ENCODE data around the gene ITSN1. TPM values are rescaled to one million over a fixed set of nuclear protein-coding genes. Genes with fewer than 3 reads are reported as not detected.
A peak's percentile ranks its signal among the peaks of the same experiment; 100 is the strongest.

The ITSN1 gene
- total RNA-seq, 4 donors from 2014 or later = 14.5 to 33.1 (median 26.9) TPM

- no peak for ATAC-seq
- DNase-seq = no peak
- Histone ChIP-seq H3K27me3 (no peaks in the 10 kb centered on the region), H3K36me3 (no peaks in the 10 kb centered on the region), H3K4me3 (no peak overlapping the region), H3K9me3 (no peaks in the 10 kb centered on the region), H3K27ac (no peak overlapping the region), H3K4me1 (peaks cover 6 to 14% of the 10 kb centered on the region in 2 donors)
- in situ Hi-C loops (cut with MboI; ENCODE audit: low sequenced_read_pairs in 4 of 4) = no loop called here
- TF ChIP-seq CTCF (IDR thresholded peaks at IDR 0.05 in 4 of 5, conservative IDR thresholded peaks at IDR 0.05 in 1 of 5) (no peak), POLR2A (IDR thresholded peaks at IDR 0.05) (no peak)
- intact Hi-C loops (cut with DNase I; ENCODE audit: low total_unique reads) = loop anchor here (10.0 kb wide), 1 partner anchor 111 kb away; the partner anchor contains the start of genes CRYZL1 and ITSN1
Observed at GRCh38 chr21:33755354-33755753, 113.1 kb downstream of the ITSN1 start.

- H3K9me3 ChIP-seq = no peaks in the 10 kb centered on the region
- TF ChIP-seq POLR2A (IDR thresholded peaks at IDR 0.05) = no peak
- TF ChIP-seq CTCF (IDR thresholded peaks at IDR 0.05 in 4 of 5, conservative IDR thresholded peaks at IDR 0.05 in 1 of 5) = no peak
- DNase-seq (no peak), ATAC-seq (no peak)
- peak overlapping the region; percentile 22 to 56 (median 42) for H3K27ac ChIP-seq
- H3K4me3 ChIP-seq = peak overlapping the region in 2 of 4 donors; percentile 12 to 14
- intact Hi-C loops (cut with DNase I; ENCODE audit: low total_unique reads) = no loop called here
- H3K27me3 ChIP-seq = no peaks in the 10 kb centered on the region
- no peaks in the 10 kb centered on the region for H3K36me3 ChIP-seq
- in situ Hi-C loops (cut with MboI; ENCODE audit: low sequenced_read_pairs in 4 of 4) = no loop called here
- peaks cover 0 to 13% of the 10 kb centered on the region in 2 donors for H3K4me1 ChIP-seq
Observed at GRCh38 chr21:33760641-33761440, 118.5 kb downstream of the ITSN1 start.

GRCh38 chr21:33761441-33762036, 119.2 kb downstream of the ITSN1 start:
- H3K4me1 ChIP-seq = peaks cover 0 to 13% of the 10 kb centered on the region in 2 donors
- intact Hi-C loops (cut with DNase I; ENCODE audit: low total_unique reads) = no loop called here
- H3K27me3 ChIP-seq = no peaks in the 10 kb centered on the region
- H3K9me3 ChIP-seq = no peaks in the 10 kb centered on the region
- ATAC-seq (peak in 1 of 2 donors; percentile 60), DNase-seq (no peak)
- H3K36me3 ChIP-seq = peaks cover 0 to 3% of the 10 kb centered on the region in 2 donors
- H3K4me3 ChIP-seq = peak overlapping the region in 2 of 4 donors; percentile 12 to 14
- TF ChIP-seq CTCF (IDR thresholded peaks at IDR 0.05 in 4 of 5, conservative IDR thresholded peaks at IDR 0.05 in 1 of 5) (no peak), POLR2A (IDR thresholded peaks at IDR 0.05) (no peak)
- in situ Hi-C loops (cut with MboI; ENCODE audit: low sequenced_read_pairs in 4 of 4) = no loop called here
- peak overlapping the region; percentile 22 to 56 (median 42) for H3K27ac ChIP-seq

- in situ Hi-C loops (cut with MboI; ENCODE audit: low sequenced_read_pairs in 4 of 4) = no loop called here
Observed at GRCh38 chr21:33762803-33763581, 120.7 kb downstream of the ITSN1 start.

More at GRCh38 chr21:33762803-33763581, 120.7 kb downstream of the ITSN1 start:
- no peak overlapping the region for H3K4me3 ChIP-seq
- peaks cover 0 to 13% of the 10 kb centered on the region in 2 donors for H3K4me1 ChIP-seq
- H3K9me3 ChIP-seq = no peaks in the 10 kb centered on the region
- H3K27ac ChIP-seq = no peak overlapping the region
- DNase-seq (no peak), ATAC-seq (no peak)
- intact Hi-C loops (cut with DNase I; ENCODE audit: low total_unique reads) = no loop called here
- peaks cover 0 to 5% of the 10 kb centered on the region in 2 donors for H3K36me3 ChIP-seq
- TF ChIP-seq POLR2A (IDR thresholded peaks at IDR 0.05) = no peak
- no peak for TF ChIP-seq CTCF (IDR thresholded peaks at IDR 0.05 in 4 of 5, conservative IDR thresholded peaks at IDR 0.05 in 1 of 5)
- no peaks in the 10 kb centered on the region for H3K27me3 ChIP-seq

All from gastrocnemius medialis (tissue), 4 donors.